ENCODE measurements around the gene ASAP3.
A peak's percentile ranks its signal among the peaks of the same experiment; 100 is the strongest.

The ASAP3 gene

DNA sequence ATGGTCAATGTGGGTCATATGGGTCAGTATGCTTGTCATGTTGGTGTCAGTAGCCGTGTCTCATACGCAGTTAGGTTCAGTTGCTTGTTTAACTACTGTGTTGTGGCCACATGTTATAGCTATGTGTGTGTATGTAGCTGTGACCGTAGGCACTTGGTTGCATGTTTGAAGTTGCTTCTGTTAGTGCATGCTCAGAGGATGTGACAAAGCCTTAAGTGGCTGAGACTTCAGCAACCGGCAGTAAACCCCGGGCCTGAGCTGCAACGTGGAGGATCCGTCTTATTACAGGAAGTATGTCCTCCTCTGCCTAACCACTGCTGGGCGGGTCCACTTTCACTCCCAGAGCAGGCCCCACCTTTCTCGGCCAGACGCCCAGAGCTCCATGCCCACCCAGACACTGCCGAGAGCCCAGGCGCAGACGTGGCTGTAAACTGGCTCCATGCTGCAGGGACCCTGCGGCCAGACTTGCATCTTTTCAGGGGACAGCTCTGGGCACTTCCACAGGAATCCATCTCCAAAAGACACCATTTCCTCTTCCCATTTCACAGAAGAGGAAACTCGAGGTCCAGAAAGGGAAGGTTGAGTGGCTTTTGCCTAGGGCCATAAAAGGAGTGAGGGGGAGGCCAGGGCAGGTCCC lies 61.6 kb downstream of the ASAP3 start:
- DNase-seq = peak; percentile 38 to 52

DNA sequence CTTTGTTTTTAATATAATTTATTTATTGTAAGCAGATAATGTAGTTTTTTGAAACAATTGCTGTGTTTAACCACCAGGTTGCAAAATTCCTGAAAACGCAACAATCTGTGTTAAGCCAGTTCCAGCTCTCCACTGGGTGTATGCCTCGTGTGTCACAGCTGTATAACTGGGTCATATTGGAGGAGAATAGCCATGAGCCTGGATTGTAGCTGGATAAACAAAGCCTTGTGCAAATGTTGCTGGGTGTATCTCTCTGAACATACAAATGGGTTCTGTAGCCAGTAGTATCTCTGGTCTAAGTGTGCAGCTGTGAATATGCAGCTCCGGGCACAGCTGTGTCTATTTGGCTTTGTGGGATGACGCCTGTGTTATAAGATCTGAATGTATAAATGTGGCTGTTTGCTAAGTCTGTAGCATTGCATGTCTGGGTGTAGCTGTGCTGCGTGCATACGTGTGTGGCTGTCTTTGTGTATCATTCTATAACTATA lies 62.2 kb downstream of the ASAP3 start:
- no peak for DNase-seq

DNA sequence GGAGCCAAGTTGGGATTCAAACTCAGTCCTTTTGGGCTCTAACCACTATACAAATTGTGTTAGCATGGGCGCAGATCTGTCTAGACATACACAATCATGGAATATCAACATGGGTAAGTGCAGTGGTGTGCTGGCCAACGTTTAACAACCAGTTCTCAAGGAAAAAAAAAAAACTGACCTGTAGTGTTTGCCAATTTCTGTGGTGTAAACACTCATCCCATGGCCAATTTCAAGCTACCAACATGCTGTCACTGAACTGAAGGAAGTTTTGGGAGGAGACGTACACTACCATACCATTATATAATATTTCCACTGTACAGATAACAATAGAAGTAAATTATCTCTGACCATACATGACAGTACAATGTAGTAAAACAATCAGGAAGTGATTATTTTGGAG lies 62.6 kb downstream of the ASAP3 start:
- DNase-seq = no peak

- DNase-seq = no peak
Measured at GRCh38 chr1:23420778-23421177, 63.2 kb downstream of the ASAP3 start.

GRCh38 chr1:23419180-23419579 lies 64.8 kb downstream of the ASAP3 start:
- DNase-seq = no peak

DNA sequence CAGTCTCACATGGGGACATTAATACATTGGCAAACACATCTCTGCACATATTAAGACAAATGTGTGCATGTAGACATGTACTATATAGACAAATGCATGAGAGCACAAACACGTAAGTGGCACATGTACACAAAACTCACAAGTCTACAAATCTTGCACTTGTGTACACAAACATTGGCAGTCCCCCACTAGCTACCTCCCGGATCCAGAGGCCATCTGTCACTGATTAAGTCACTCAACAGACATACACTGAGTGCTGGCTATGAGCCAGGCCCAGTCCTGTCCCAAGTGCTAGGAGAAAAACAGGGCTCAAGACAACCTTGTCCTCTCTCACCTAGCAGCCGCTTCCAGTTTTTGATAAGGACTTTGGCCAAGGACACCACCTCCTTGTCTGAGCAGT lies 66.4 kb downstream of the ASAP3 start:
- DNase-seq = no peak

GRCh38 chr1:23416964-23417363 lies 67.0 kb downstream of the ASAP3 start:
- DNase-seq = no peak

GRCh38 chr1:23408797-23409290 lies 75.1 kb downstream of the ASAP3 start:
- no peak for DNase-seq

- no peak for DNase-seq
Measured at GRCh38 chr1:23407016-23407630, 76.9 kb downstream of the ASAP3 start.

DNA sequence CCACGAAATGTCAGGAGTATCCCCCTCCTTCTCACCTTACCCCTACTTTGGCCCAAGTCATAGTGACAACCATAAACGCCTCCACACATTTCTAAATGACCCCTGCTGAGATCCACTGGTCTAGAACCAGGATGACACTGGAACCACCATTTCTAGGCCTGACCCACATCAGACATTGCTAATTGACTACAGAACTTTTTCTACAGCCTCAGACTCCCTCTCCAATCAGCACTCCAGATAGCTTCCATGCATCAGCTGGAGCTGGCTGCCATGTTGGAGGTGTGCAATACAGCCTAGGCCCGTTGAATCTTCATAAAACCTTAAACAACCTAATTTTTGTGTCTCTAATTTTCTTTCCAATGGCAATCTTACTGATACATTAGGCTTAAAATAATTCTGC lies 78.0 kb downstream of the ASAP3 start:
- DNase-seq = no peak

DNA sequence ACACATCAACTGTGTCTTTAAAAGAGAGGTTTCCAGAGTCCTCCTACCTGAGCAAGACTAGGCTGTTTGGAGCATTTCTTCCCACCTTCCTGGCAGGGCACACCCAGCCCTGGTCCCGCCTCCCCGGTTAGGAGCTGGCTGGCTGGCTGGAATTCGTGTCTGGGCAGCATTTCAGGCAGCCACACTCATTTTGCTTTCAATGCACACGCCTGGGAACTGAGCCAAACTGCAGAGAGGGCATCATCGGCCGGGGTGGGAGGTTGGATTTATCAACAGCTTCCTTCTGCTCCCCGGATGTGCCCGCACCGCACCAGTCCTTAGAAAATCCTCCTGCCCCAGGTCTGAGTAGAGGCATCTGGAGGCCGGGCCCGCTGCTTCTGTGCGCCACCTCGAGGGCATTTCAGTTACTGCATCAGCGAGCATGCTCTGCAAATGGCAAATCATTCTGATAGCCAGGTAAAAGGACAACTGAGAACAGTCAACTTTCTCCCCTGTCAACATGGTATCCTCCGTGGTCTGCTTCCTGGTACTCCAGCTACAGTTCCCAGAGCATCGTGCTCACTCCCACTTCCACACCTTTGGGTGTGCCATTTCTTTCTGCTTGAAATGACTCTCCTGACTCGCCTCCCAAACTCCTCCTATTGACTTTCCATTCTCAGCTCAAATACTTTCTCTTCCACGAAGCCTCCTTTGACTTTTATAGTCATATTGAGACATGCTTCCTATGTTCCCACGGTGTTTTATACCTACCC lies 80.1 kb downstream of the ASAP3 start:
- peak; percentile 88 to 94 for DNase-seq

- DNase-seq = no peak
Measured at GRCh38 chr1:23403355-23403734, 80.6 kb downstream of the ASAP3 start.

DNA sequence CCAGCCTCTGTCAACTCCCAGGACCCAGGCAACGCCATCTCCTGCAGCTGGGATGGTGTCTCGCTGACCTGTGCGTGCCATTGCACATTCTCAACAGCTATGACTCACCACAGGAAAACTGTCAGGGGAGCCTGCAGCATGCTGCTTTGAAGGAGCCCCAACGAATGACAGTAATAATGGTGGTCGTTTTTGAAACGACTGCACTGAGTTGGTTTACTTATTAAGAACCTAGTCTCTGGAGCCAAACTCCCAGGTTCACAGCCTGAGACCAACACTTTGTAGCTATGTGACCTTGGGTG lies 81.0 kb downstream of the ASAP3 start:
- no peak for DNase-seq

- DNase-seq = no peak
Measured at GRCh38 chr1:23402286-23403037, 81.5 kb downstream of the ASAP3 start.

DNA sequence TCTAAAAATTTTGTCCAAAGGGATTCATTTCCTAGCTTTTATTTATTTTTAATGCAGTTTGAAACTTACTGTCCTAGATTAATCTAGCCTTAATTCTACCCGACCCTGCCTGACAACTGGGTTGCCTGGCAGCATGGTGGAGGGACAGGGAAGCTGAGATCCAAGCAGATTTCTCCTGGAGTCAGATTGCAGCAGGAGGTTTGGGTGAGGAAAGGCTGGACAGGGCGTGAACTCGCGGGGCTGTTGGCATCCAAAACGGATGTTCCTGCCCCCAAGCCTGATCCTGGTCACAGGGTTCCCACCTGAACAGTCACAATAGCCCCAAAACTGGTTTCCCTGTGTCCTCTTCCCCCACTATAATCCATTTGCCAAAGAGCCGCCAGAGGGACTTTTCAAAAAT lies 82.7 kb downstream of the ASAP3 start:
- DNase-seq = no peak

DNA sequence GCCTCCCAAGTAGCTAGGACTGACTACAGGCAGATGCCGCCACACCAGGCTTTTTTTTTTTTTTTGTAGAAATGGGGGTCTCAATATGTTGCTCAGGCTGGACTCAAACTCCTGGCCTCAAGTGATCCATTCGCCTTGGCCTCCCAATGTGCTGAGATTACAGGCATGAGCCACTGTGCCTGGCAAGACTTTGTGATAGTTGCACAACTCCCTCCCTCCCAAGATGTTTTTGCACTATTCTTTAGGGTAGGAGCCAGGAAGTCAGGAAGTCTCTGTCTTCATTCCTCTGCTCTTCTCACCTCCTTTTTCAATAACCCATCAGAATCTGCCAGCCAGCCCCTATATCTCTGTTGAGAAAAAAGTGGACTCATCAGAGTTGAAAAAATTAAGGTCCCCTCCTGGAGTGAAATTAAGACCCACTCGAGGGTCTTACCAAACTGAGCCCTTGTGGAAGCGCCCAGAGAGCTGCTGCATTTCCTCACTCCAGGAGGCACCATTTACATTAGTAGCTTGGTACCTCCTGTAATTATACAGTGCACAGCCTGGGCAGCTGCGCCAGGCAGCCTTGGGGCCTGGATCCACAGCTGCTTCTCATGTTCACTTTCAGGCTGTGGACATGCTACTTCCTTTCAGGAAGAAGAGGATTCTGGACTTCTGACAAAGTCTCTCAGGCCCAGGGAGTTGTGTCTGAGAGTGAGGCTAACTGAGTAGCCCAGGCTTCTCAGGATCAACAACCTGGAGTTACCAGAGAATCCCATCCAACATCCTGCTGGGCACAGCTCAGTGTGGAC lies 83.5 kb downstream of the ASAP3 start:
- no peak for DNase-seq

GRCh38 chr1:23399229-23399628 lies 84.8 kb downstream of the ASAP3 start:
- DNase-seq = no peak

- DNase-seq = no peak
Measured at GRCh38 chr1:23397908-23398307, 86.1 kb downstream of the ASAP3 start.

GRCh38 chr1:23396380-23396779 lies 87.6 kb downstream of the ASAP3 start:
- DNase-seq = no peak

DNA sequence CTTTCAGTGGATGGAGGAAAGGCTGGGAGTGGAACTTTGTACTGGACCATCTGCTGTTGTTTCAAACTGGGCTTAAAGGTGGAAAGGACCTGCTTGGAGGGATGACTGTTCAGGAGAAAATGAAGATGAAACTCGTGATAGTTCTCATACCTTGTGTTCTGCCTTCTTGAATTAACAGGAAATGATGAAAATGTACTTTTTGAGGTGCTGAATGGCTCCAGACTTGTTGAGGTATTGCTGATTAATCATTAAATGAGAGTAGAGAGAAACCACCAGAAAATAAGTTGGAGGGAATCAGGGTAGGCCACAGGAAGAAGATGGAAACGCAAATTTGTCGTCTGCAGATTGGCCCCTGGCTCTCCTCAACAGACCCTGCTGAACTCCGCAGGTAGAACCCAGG lies 88.1 kb downstream of the ASAP3 start:
- no peak for DNase-seq

DNA sequence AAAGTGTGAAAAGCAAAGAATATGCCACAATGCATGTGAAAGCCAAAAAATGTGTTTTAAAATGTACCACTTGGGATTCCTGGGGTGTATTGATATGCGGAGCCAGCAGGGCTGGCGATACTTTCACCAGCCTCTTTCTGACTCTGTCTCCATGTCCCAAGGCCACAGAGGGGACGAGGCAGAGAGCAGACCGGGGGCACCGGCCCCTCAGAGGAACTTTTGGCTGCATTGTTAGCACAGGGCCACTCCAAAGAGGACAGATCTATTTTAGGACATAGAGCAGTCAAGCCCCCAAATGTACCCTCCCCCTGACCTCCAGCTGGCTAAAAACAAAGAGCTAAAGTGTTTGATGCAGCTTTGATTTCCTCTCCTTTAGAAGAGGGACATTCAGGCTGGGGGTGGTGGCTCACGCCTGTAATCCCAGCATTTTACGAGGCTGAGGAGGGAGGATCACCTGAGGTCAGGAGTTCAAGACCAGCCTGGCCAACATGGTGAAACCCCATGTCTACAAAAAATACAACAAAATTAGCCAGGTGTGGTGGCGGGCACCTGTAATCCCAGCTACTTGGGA lies 88.7 kb downstream of the ASAP3 start:
- DNase-seq = no peak

GRCh38 chr1:23394684-23395083 lies 89.3 kb downstream of the ASAP3 start:
- no peak for DNase-seq
